Smooth muscle cell (in vitro differentiated cells): ENCODE data around the gene DOK5. TPM values are rescaled to one million over a fixed set of nuclear protein-coding genes. Genes with fewer than 3 reads are reported as not detected.

Experiments
- DNase-seq: peaks from one replicate; lab custom pipeline; 2025; ENCODE audit not compliant: unreplicated experiment; lab: John Stamatoyannopoulos, UW
- H2AFZ ChIP-seq: fragments of 200-600 bp; sonication (generic); 2 replicates; pipeline ENCODE4 v1.6.0; 2016; ENCODE audit warnings: antibody characterized with exemption, low read depth, mild to moderate bottlenecking
- H3F3A ChIP-seq: fragments of 200-600 bp; sonication (generic); 2 replicates; pipeline ENCODE4 v1.6.0; 2017; ENCODE audit warnings: antibody characterized with exemption, low read depth
- H3K27ac ChIP-seq: fragments of 200-600 bp; sonication (generic); 2 replicates; pipeline ENCODE4 v1.5.1; 2016; ENCODE audit warnings: low read depth, mild to moderate bottlenecking
- H3K27me3 ChIP-seq: fragments of 200-600 bp; sonication (generic); 2 replicates; pipeline ENCODE4 v1.6.1; 2016; ENCODE audit warnings: low read depth, mild to moderate bottlenecking
- H3K36me3 ChIP-seq: fragments of 200-600 bp; sonication (generic); 2 replicates; pipeline ENCODE4 v1.5.1; 2016; ENCODE audit warnings: low read depth
- H3K4me1 ChIP-seq: fragments of 200-600 bp; sonication (generic); 2 replicates; pipeline ENCODE4 v1.5.1; 2016; ENCODE audit warnings: low read depth
- H3K4me2 ChIP-seq: fragments of 200-600 bp; sonication (generic); 2 replicates; pipeline ENCODE4 v1.6.0; 2016; ENCODE audit warnings: mild to moderate bottlenecking
- H3K4me3 ChIP-seq: fragments of 200-600 bp; sonication (generic); 2 replicates; pipeline ENCODE4 v1.5.1; 2016; ENCODE audit warnings: mild to moderate bottlenecking
- H3K79me2 ChIP-seq: fragments of 200-600 bp; sonication (generic); 2 replicates; pipeline ENCODE4 v1.6.0; 2016; ENCODE audit warnings: low read depth, mild to moderate bottlenecking
- H3K9ac ChIP-seq: fragments of 200-600 bp; sonication (generic); 2 replicates; pipeline ENCODE4 v1.6.0; 2016; ENCODE audit warnings: low read depth
- H3K9me3 ChIP-seq: fragments of 200-600 bp; sonication (generic); replicated peaks from 2 replicates; pipeline ENCODE4 v1.5.1; 2016; ENCODE audit warnings: low read depth
- H4K20me1 ChIP-seq: fragments of 200-600 bp; sonication (generic); 2 replicates; pipeline ENCODE4 v1.6.0; 2016; ENCODE audit warnings: low read depth
- CTCF ChIP-seq: fragments of 200-600 bp; sonication (generic); IDR thresholded peaks from 2 replicates; pipeline ENCODE4 v1.5.1; 2017; ENCODE audit warnings: borderline replicate concordance, mild to moderate bottlenecking, antibody characterized with exemption; ENCODE audit not compliant: insufficient read depth, poor library complexity, severe bottlenecking
- WGBS: methylation state at CpG from one replicate; pipeline ENCODE4 v1.1.7; 2016; ENCODE audit warnings: low lambda C conversion rate; 5-methylcytosine and 5-hydroxymethylcytosine counted together
- polyA plus RNA-seq: library from polyadenylated mRNA; unstranded; fragments of >200 nt; fragmentation: Nextera tagmentation; extraction: Ambion mirVana; gene quantifications from 2 replicates; pipeline ENCODE4 v1.2.1, GENCODE V29; 2016
- total RNA-seq: library from RNA; depleted of rRNA; stranded (reverse); fragments of >200 nt; gene quantifications from 2 replicates; pipeline ENCODE4 v1.2.3, GENCODE V29; 2014

DOK5 gene
- total and polyA plus RNA-seq, 2 experiments from 2014 or later = 7.7 to 10.4 TPM

GRCh38 chr20:54690323-54690722 lies 214.9 kb downstream of the DOK5 start:
- DNase-seq = no peak
- 82% methylated on average over 3 of the region's 3 CpGs for WGBS
- TF ChIP-seq CTCF = no peak

DNA sequence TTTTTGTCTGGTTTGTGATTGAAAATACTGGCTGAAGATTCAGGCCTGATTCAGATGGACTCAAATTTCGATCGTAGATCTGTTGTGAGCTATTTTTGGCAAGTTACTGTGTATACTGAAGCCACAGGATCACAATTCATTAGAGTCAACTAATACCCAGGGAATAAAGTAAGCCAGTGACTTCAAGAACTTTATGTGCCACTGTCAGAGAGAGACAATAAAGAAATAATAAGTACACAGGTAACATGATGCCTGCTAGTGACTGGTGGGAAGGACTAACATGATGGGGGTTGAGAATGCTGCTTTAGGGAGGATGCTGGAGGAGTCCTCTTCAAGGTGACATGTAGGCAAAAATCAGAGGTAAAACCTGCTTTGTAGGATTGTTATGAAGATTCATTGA lies 215.9 kb downstream of the DOK5 start:
- no peak for TF ChIP-seq CTCF
- DNase-seq = no peak
- Histone ChIP-seq H3K79me2 (no peaks in the 10 kb centered on the region), H4K20me1 (no peaks in the 10 kb centered on the region), H3K4me2 (no peak overlapping the region), H3K9me3 (no peaks in the 10 kb centered on the region), H3K36me3 (no peaks in the 10 kb centered on the region), H3K27ac (no peak overlapping the region), H3K4me3 (no peak overlapping the region), H3K4me1 (no peaks in the 10 kb centered on the region), H3K9ac (no peak overlapping the region), H2AFZ (no peak overlapping the region), H3K27me3 (no peaks in the 10 kb centered on the region), H3F3A (no peaks in the 10 kb centered on the region)
- WGBS = 90% methylated on average over 2 of the region's 2 CpGs

More at GRCh38 chr20:54690323-54690722, 214.9 kb downstream of the DOK5 start:
- Histone ChIP-seq H3K9me3 (no peaks in the 10 kb centered on the region), H3K79me2 (no peaks in the 10 kb centered on the region), H3K27me3 (no peaks in the 10 kb centered on the region), H3K4me1 (no peaks in the 10 kb centered on the region), H3K27ac (no peak overlapping the region), H2AFZ (no peak overlapping the region), H3K4me2 (no peak overlapping the region), H4K20me1 (no peaks in the 10 kb centered on the region), H3K9ac (no peak overlapping the region), H3K36me3 (no peaks in the 10 kb centered on the region), H3K4me3 (no peak overlapping the region), H3F3A (no peaks in the 10 kb centered on the region)

GRCh38 chr20:54692168-54692887 lies 216.9 kb downstream of the DOK5 start:
- Histone ChIP-seq H2AFZ (no peak overlapping the region), H3K79me2 (no peaks in the 10 kb centered on the region), H3K4me1 (no peaks in the 10 kb centered on the region), H3F3A (no peaks in the 10 kb centered on the region), H3K9ac (no peak overlapping the region), H3K36me3 (no peaks in the 10 kb centered on the region), H3K4me2 (no peak overlapping the region), H3K27ac (no peak overlapping the region), H3K9me3 (no peaks in the 10 kb centered on the region), H3K4me3 (no peak overlapping the region), H3K27me3 (no peaks in the 10 kb centered on the region), H4K20me1 (no peaks in the 10 kb centered on the region)
- DNase-seq = no peak
- 62% methylated on average over 4 of the region's 4 CpGs for WGBS
- no peak for TF ChIP-seq CTCF

GRCh38 chr20:54694516-54694915 lies 219.1 kb downstream of the DOK5 start:
- Histone ChIP-seq H4K20me1 (no peaks in the 10 kb centered on the region), H2AFZ (no peak overlapping the region), H3K79me2 (no peaks in the 10 kb centered on the region), H3K27me3 (peaks cover 1% of the 10 kb centered on the region), H3K9me3 (no peaks in the 10 kb centered on the region), H3K36me3 (no peaks in the 10 kb centered on the region), H3K4me3 (no peak overlapping the region), H3K4me1 (no peaks in the 10 kb centered on the region), H3K4me2 (no peak overlapping the region), H3F3A (no peaks in the 10 kb centered on the region), H3K27ac (no peak overlapping the region), H3K9ac (no peak overlapping the region)
- DNase-seq = no peak
- WGBS = 89% methylated on average over 3 of the region's 3 CpGs
- no peak for TF ChIP-seq CTCF
